SK-N-SH (cell line): ENCODE data around the gene PRPF40A. TPM values are rescaled to one million over a fixed set of nuclear protein-coding genes. Genes with fewer than 3 reads are reported as not detected.

ENCODE experiments used
- CTCF ChIA-PET: fragments of 300-600, 350-600 bp; formaldehyde crosslinking; extraction: SDS; loops from one replicate; lab custom pipeline; 2021; lab: Yijun Ruan, JAX
- POLR2A ChIA-PET: fragments of 350-600 bp; sonication (Branson Sonifier 250); formaldehyde crosslinking; extraction: SDS; loops from one replicate; lab custom pipeline; 2020; ENCODE audit warnings: antibody characterized with exemption, inconsistent platforms; lab: Yijun Ruan, JAX
- DNase-seq: peaks from one replicate; pipeline ENCODE4 v3.0.0; 2012
- H2AFZ ChIP-seq: fragments of 200-600 bp; sonication (generic); 2 replicates; pipeline ENCODE4 v1.8.1; 2016; ENCODE audit warnings: antibody characterized with exemption, mild to moderate bottlenecking, low read depth
- H3F3A ChIP-seq: fragments of 200-600 bp; sonication (generic); replicated peaks from 2 replicates; pipeline ENCODE3; 2016; ENCODE audit warnings: antibody characterized with exemption, mild to moderate bottlenecking; ENCODE audit not compliant: insufficient read depth
- H3K27ac ChIP-seq, 2 experiments: fragments of 200-500 bp in 1 of 2; fragments of 200-600 bp in 1 of 2; sonication (Bioruptor generic) in 1 of 2; sonication (generic), shearing (Covaris generic) in 1 of 2; 2 replicates each; pipeline versions ENCODE4 v1.5.1 to v1.6.1; 2014 to 2016; ENCODE audit warnings: low read depth in 2 of 2, inconsistent platforms in 1 of 2, low read length in 1 of 2, mild to moderate bottlenecking in 1 of 2, mixed read lengths in 1 of 2
- H3K27me3 ChIP-seq: fragments of 200-600 bp; sonication (generic), shearing (Covaris generic); 2 replicates; pipeline ENCODE4 v1.6.1; 2016; ENCODE audit warnings: mixed run types; ENCODE audit not compliant: insufficient read depth
- H3K36me3 ChIP-seq, 2 experiments: fragments of 200-500 bp in 1 of 2; fragments of 200-600 bp in 1 of 2; sonication (Bioruptor generic) in 1 of 2; sonication (generic) in 1 of 2; replicated peaks in 1 of 2; 2 replicates each; pipeline versions ENCODE3 to v1.5.1; 2014 to 2016; ENCODE audit warnings: low read length in 1 of 2, mild to moderate bottlenecking in 1 of 2; ENCODE audit not compliant: insufficient read depth in 2 of 2, control insufficient read depth in 1 of 2
- H3K4me1 ChIP-seq, 2 experiments: fragments of 200-500 bp in 1 of 2; fragments of 200-600 bp in 1 of 2; sonication (Bioruptor generic) in 1 of 2; sonication (generic), shearing (Covaris generic) in 1 of 2; 2 replicates each; pipeline versions ENCODE4 v1.5.1 to v1.6.1; 2014 to 2016; ENCODE audit warnings: low read depth in 1 of 2, low read length in 1 of 2, mixed run types in 1 of 2; ENCODE audit not compliant: insufficient read depth in 2 of 2, control insufficient read depth in 1 of 2
- H3K4me2 ChIP-seq: fragments of 200-600 bp; sonication (generic), shearing (Covaris generic); 2 replicates; pipeline ENCODE4 v1.6.1; 2017; ENCODE audit warnings: mixed run types
- H3K4me3 ChIP-seq, 2 experiments: fragments of 200-500 bp in 1 of 2; fragments of 200-600 bp in 1 of 2; sonication (Bioruptor generic) in 1 of 2; sonication (generic), shearing (Covaris generic) in 1 of 2; 2 replicates each; pipeline versions ENCODE4 v1.5.1 to v1.8.1; 2014 to 2016; ENCODE audit warnings: low read depth in 2 of 2, inconsistent platforms in 1 of 2, low read length in 1 of 2, mild to moderate bottlenecking in 1 of 2, mixed read lengths in 1 of 2, moderate library complexity in 1 of 2
- H3K79me2 ChIP-seq: fragments of 200-600 bp; sonication (generic); 2 replicates; pipeline ENCODE4 v1.8.1; 2017; ENCODE audit warnings: mild to moderate bottlenecking; ENCODE audit not compliant: insufficient read depth
- H3K9ac ChIP-seq: fragments of 200-600 bp; sonication (generic); 2 replicates; pipeline ENCODE4 v1.6.1; 2017; ENCODE audit warnings: mixed run types
- H3K9me2 ChIP-seq: fragments of 200-600 bp; sonication (generic); 2 replicates; pipeline ENCODE4 v1.6.1; 2017; ENCODE audit warnings: mixed run types
- H3K9me3 ChIP-seq: fragments of 200-600 bp; sonication (generic); 2 replicates; pipeline ENCODE4 v1.6.1; 2017; ENCODE audit warnings: mixed run types, mild to moderate bottlenecking, moderate library complexity
- H4K20me1 ChIP-seq: fragments of 200-600 bp; sonication (generic); 2 replicates; pipeline ENCODE4 v1.6.1; 2017; ENCODE audit warnings: mild to moderate bottlenecking, mixed run types; ENCODE audit not compliant: insufficient read depth
- EZH2phosphoT487 ChIP-seq: fragments of 200-600 bp; sonication (generic); IDR thresholded peaks from 2 replicates; pipeline ENCODE4 v1.6.1; 2017; ENCODE audit warnings: low read depth, mixed run types, mild to moderate bottlenecking, antibody characterized with exemption, moderate library complexity, borderline replicate concordance
- FOSL2 ChIP-seq: IDR thresholded peaks from 2 replicates; pipeline ENCODE4 v1.4.0; 2012; ENCODE audit warnings: low read depth, mild to moderate bottlenecking, moderate library complexity, borderline replicate concordance
- FOXM1 ChIP-seq: IDR thresholded peaks from 2 replicates; pipeline ENCODE4 v1.4.0; 2012; ENCODE audit warnings: low read depth, mild to moderate bottlenecking
- GABPA ChIP-seq: IDR thresholded peaks from 2 replicates; pipeline ENCODE4 v1.4.0; 2012; ENCODE audit warnings: low read depth, mild to moderate bottlenecking
- GATA2 ChIP-seq: sonication (generic); formaldehyde crosslinking; IDR thresholded peaks from 2 replicates; pipeline ENCODE4 v1.5.0; 2020; ENCODE audit warnings: mild to moderate bottlenecking, missing genetic modification reagents
- MAX ChIP-seq: IDR thresholded peaks from 2 replicates; pipeline ENCODE4 v1.4.0; 2012; ENCODE audit warnings: low read depth
- NRF1 ChIP-seq: IDR thresholded peaks from 2 replicates; pipeline ENCODE4 v1.6.1; 2012; ENCODE audit warnings: low read depth, mild to moderate bottlenecking, low read length
- POLR2AphosphoS5 ChIP-seq: IDR thresholded peaks from 2 replicates; pipeline ENCODE4 v1.6.1; 2012; ENCODE audit warnings: low read depth, low read length
- RFX5 ChIP-seq: IDR thresholded peaks from 2 replicates; pipeline ENCODE4 v1.6.1; 2012; ENCODE audit warnings: mild to moderate bottlenecking, improper control_type of control experiment, low read length
- SIN3A ChIP-seq: IDR thresholded peaks from 2 replicates; pipeline ENCODE4 v1.6.1; 2012; ENCODE audit warnings: low read depth, mild to moderate bottlenecking, low read length, moderate library complexity, borderline replicate concordance
- SMC3 ChIP-seq: IDR thresholded peaks from 2 replicates; pipeline ENCODE4 v1.6.1; 2012; ENCODE audit warnings: low read depth, low read length, improper control_type of control experiment
- TCF12 ChIP-seq: IDR thresholded peaks from 2 replicates; pipeline ENCODE4 v1.4.0; 2012
- ZBTB33 ChIP-seq: IDR thresholded peaks from 2 replicates; pipeline ENCODE4 v1.4.0; 2012; ENCODE audit warnings: low read depth, borderline replicate concordance
- WGBS: methylation state at CpG from one replicate; pipeline ENCODE4 v1.1.6; 2017; ENCODE audit warnings: low lambda C conversion rate; 5-methylcytosine and 5-hydroxymethylcytosine counted together
- polyA plus RNA-seq, 3 experiments: library from polyadenylated mRNA; depleted of rRNA; stranded (reverse); fragments of >200 nt; gene quantifications; 2 replicates each; pipeline ENCODE4 v1.2.3, GENCODE V29; 2012
- TF ChIP-seq, protein P1 (sequence below): fragments of 150-350 bp; IDR thresholded peaks from 2 replicates; pipeline ENCODE4 v1.6.1; 2017; ENCODE audit warnings: antibody characterized with exemption, low read length, low read depth, borderline replicate concordance
- TF ChIP-seq, protein P2 (sequence below): IDR thresholded peaks from 2 replicates; pipeline ENCODE4 v1.4.0; 2012; ENCODE audit warnings: low read depth, borderline replicate concordance

PRPF40A gene
- polyA plus RNA-seq, 1 of the 3 experiments (the other 2 are of a cell fraction): 55.8 TPM

DNA sequence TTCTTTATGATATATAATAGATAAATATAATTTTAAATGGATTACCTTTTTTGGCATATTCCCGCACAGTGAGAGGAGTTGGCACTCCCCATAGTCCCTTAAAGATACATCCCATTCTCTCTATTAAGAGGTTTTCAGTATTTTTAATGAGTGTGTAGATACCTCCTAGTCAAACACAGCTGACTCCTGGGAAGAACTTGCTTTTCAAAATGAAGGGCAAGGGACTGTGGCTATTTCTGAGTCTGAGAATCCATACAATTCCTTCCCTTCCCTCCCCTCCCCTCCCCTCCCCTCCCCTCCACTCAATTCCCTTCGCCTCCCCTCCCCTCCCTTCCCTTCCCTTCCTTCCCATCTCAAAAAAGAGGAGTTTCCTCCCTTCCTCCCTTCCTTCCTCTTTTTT is 93.5 kb downstream of the PRPF40A start:
- TF ChIP-seq GABPA (no peak), NRF1 (no peak), FOXM1 (no peak), GATA2 (CRISPR knock-in tag) (no peak), EZH2phosphoT487 (no peak), FOSL2 (no peak), MAX (no peak), POLR2AphosphoS5 (no peak), RFX5 (no peak), SMC3 (no peak), TCF12 (no peak), ZBTB33 (no peak), SIN3A (no peak)
- TF ChIP-seq, protein P1, sequence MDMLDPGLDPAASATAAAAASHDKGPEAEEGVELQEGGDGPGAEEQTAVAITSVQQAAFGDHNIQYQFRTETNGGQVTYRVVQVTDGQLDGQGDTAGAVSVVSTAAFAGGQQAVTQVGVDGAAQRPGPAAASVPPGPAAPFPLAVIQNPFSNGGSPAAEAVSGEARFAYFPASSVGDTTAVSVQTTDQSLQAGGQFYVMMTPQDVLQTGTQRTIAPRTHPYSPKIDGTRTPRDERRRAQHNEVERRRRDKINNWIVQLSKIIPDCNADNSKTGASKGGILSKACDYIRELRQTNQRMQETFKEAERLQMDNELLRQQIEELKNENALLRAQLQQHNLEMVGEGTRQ: no peak
- TF ChIP-seq, protein P2, sequence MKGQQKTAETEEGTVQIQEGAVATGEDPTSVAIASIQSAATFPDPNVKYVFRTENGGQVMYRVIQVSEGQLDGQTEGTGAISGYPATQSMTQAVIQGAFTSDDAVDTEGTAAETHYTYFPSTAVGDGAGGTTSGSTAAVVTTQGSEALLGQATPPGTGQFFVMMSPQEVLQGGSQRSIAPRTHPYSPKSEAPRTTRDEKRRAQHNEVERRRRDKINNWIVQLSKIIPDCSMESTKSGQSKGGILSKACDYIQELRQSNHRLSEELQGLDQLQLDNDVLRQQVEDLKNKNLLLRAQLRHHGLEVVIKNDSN: no peak
- TF ChIP-seq, all 33 proteins: peak for 0
- Histone ChIP-seq H3K27ac (no peak overlapping the region), H3K36me3 (peaks cover 7 to 44% of the 10 kb centered on the region in 2 experiments), H3K9me3 (no peaks in the 10 kb centered on the region), H4K20me1 (no peaks in the 10 kb centered on the region), H3K4me2 (no peak overlapping the region), H3F3A (no peaks in the 10 kb centered on the region), H3K27me3 (no peaks in the 10 kb centered on the region), H3K9me2 (no peaks in the 10 kb centered on the region), H3K79me2 (no peaks in the 10 kb centered on the region), H3K9ac (no peak overlapping the region), H3K4me3 (no peak overlapping the region), H3K4me1 (peaks cover 5% of the 10 kb centered on the region in 2 experiments; a peak in 3 of 4 replicates), H2AFZ (no peak overlapping the region)
- ChIA-PET POLR2A (no interaction called here), CTCF (interaction anchor here (0.8 to 1.1 kb wide), 2 partner anchors 12 to 448 kb away, joined by 3 to 4 read pairs; no protein-coding TSS in a partner anchor)
- WGBS: 94% methylated on average over 1 of the region's 2 CpGs
- DNase-seq: no peak
